ENCODE measurements around the gene CLPTM1. TPM values are rescaled to one million over a fixed set of nuclear protein-coding genes. Genes with fewer than 3 reads are reported as not detected.

The CLPTM1 gene
- 100 to 1,000 TPM in 2 of 4 donors, 10 to 100 TPM in 2; 86.2 to 137 (median 97.5) TPM for total RNA-seq

GRCh38 chr19:44954649-44955504 is at the start of gene CLPTM1:
CLPTM1 (plus strand) TSS chr19:44955380; CDS start chr19:44955396, 16 bp downstream.
- TF ChIP-seq POLR2A (IDR thresholded peaks at IDR 0.05) (peak; percentile 12 to 36), EP300 (IDR thresholded peaks at IDR 0.05) (peak; percentile 19), POLR2AphosphoS5 (IDR thresholded peaks at IDR 0.05) (peak in 2 of 3 donors; percentile 91 to 95), CTCF (IDR thresholded peaks at IDR 0.05) (no peak)
- DNase-seq (ENCODE audit: low spot score in 2 of 2) = peak; percentile 98
- H3K27ac ChIP-seq = peak within 1 kb of the TSS; percentile 89
- H3K36me3 ChIP-seq = peaks cover 10% of the 10 kb centered on the region
- H3K9me3 ChIP-seq = no peaks in the 10 kb centered on the region
- H3K4me3 ChIP-seq = peak within 1 kb of the TSS; percentile 93
- no peaks in the 10 kb centered on the region for H3K27me3 ChIP-seq
- WGBS = 1% methylated on average over 51 of the region's 65 CpGs
- peaks cover 54% of the 10 kb centered on the region for H3K4me1 ChIP-seq

GRCh38 chr19:44905437-44906160 is 49.6 kb upstream of the CLPTM1 start, which contains the start of gene APOE:
APOE (plus strand) TSS chr19:44905796; CDS start chr19:44906625, 829 bp downstream.
- Histone ChIP-seq H3K9me3 (no peaks in the 10 kb centered on the region), H3K4me1 (peaks cover 46% of the 10 kb centered on the region), H3K36me3 (peaks cover 36% of the 10 kb centered on the region), H3K27ac (peak within 1 kb of the TSS; percentile 62), H3K27me3 (peaks cover 9% of the 10 kb centered on the region), H3K4me3 (peak within 1 kb of the TSS; percentile 52)
- WGBS = 0% methylated on average over 16 of the region's 20 CpGs
- DNase-seq (ENCODE audit: low spot score in 2 of 2) = no peak
- no peak for TF ChIP-seq POLR2AphosphoS5 (IDR thresholded peaks at IDR 0.05)
- TF ChIP-seq POLR2A (IDR thresholded peaks at IDR 0.05) = no peak
- no peak for TF ChIP-seq EP300 (IDR thresholded peaks at IDR 0.05)
- no peak for TF ChIP-seq CTCF (IDR thresholded peaks at IDR 0.05)

GRCh38 chr19:44907613-44908012 is 47.6 kb upstream of the CLPTM1 start:
- Histone ChIP-seq H3K27me3 (peaks cover 9% of the 10 kb centered on the region), H3K9me3 (no peaks in the 10 kb centered on the region), H3K27ac (no peak overlapping the region), H3K4me3 (no peak overlapping the region), H3K4me1 (peaks cover 57% of the 10 kb centered on the region), H3K36me3 (peaks cover 16% of the 10 kb centered on the region)
- TF ChIP-seq POLR2A (IDR thresholded peaks at IDR 0.05) (no peak), POLR2AphosphoS5 (IDR thresholded peaks at IDR 0.05) (no peak), EP300 (IDR thresholded peaks at IDR 0.05) (no peak), CTCF (IDR thresholded peaks at IDR 0.05) (no peak)
- WGBS = 98% methylated on average over 8 of the region's 12 CpGs
- DNase-seq (ENCODE audit: low spot score in 2 of 2) = no peak

- TF ChIP-seq EP300 (IDR thresholded peaks at IDR 0.05) (no peak), CTCF (IDR thresholded peaks at IDR 0.05) (no peak), POLR2A (IDR thresholded peaks at IDR 0.05) (no peak), POLR2AphosphoS5 (IDR thresholded peaks at IDR 0.05) (no peak)
- Histone ChIP-seq H3K27ac (no peak overlapping the region), H3K4me3 (no peak overlapping the region), H3K27me3 (peaks cover 9% of the 10 kb centered on the region), H3K4me1 (peaks cover 57% of the 10 kb centered on the region), H3K36me3 (peaks cover 9% of the 10 kb centered on the region), H3K9me3 (no peaks in the 10 kb centered on the region)
- 95% methylated on average over 31 of the region's 46 CpGs for WGBS
- no peak for DNase-seq (ENCODE audit: low spot score in 2 of 2)
Measured at GRCh38 chr19:44908074-44908835, 46.9 kb upstream of the CLPTM1 start.

All from suprapubic skin (tissue), 4 donors.